ENCODE measurements around the gene VWA8. TPM values are rescaled to one million over a fixed set of nuclear protein-coding genes. Genes with fewer than 3 reads are reported as not detected.

VWA8 gene
- total and polyA plus RNA-seq, 4 donors, result 7.1 to 50.3 (median 12.4) TPM

DNA sequence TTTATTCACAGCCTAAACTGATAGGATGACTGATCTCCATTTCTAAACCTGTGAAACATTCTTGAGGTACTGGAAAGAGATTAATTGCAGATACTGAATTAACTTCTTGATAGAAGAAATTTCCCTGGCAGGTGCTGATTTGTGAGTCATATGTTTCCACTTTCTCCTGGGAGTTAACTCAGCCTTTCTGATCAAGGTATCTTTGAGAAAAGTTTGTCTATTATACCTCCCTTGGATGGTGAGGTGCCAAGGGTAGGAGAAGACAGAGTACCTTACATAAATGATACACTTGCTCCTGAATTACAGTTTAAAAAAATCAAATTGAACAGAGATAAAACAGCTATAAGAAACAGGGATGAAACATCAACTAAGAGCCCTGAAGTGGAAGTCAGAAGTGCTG is 380.6 kb downstream of the VWA8 start:
- TF ChIP-seq RAD21 (IDR thresholded peaks at IDR 0.05) (no peak), HNF4G (IDR thresholded peaks at IDR 0.05) (no peak), JUND (IDR thresholded peaks at IDR 0.05) (no peak), EGR1 (IDR thresholded peaks at IDR 0.05; ENCODE audit: low read depth in 2 of 2) (no peak), HNF4A (conservative IDR thresholded peaks at IDR 0.05) (no peak), NR2F2 (IDR thresholded peaks at IDR 0.05) (no peak), YY1 (IDR thresholded peaks at IDR 0.05) (no peak), GABPA (IDR thresholded peaks at IDR 0.05 in 1 of 2, conservative IDR thresholded peaks at IDR 0.05 in 1 of 2) (no peak), RXRA (IDR thresholded peaks at IDR 0.05) (no peak)
- TF ChIP-seq, protein P1, sequence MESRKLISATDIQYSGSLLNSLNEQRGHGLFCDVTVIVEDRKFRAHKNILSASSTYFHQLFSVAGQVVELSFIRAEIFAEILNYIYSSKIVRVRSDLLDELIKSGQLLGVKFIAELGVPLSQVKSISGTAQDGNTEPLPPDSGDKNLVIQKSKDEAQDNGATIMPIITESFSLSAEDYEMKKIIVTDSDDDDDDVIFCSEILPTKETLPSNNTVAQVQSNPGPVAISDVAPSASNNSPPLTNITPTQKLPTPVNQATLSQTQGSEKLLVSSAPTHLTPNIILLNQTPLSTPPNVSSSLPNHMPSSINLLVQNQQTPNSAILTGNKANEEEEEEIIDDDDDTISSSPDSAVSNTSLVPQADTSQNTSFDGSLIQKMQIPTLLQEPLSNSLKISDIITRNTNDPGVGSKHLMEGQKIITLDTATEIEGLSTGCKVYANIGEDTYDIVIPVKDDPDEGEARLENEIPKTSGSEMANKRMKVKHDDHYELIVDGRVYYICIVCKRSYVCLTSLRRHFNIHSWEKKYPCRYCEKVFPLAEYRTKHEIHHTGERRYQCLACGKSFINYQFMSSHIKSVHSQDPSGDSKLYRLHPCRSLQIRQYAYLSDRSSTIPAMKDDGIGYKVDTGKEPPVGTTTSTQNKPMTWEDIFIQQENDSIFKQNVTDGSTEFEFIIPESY (IDR thresholded peaks at IDR 0.05), result no peak
- TF ChIP-seq, protein P2, sequence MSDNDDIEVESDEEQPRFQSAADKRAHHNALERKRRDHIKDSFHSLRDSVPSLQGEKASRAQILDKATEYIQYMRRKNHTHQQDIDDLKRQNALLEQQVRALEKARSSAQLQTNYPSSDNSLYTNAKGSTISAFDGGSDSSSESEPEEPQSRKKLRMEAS (IDR thresholded peaks at IDR 0.05), result no peak
- TF ChIP-seq, protein P3, sequence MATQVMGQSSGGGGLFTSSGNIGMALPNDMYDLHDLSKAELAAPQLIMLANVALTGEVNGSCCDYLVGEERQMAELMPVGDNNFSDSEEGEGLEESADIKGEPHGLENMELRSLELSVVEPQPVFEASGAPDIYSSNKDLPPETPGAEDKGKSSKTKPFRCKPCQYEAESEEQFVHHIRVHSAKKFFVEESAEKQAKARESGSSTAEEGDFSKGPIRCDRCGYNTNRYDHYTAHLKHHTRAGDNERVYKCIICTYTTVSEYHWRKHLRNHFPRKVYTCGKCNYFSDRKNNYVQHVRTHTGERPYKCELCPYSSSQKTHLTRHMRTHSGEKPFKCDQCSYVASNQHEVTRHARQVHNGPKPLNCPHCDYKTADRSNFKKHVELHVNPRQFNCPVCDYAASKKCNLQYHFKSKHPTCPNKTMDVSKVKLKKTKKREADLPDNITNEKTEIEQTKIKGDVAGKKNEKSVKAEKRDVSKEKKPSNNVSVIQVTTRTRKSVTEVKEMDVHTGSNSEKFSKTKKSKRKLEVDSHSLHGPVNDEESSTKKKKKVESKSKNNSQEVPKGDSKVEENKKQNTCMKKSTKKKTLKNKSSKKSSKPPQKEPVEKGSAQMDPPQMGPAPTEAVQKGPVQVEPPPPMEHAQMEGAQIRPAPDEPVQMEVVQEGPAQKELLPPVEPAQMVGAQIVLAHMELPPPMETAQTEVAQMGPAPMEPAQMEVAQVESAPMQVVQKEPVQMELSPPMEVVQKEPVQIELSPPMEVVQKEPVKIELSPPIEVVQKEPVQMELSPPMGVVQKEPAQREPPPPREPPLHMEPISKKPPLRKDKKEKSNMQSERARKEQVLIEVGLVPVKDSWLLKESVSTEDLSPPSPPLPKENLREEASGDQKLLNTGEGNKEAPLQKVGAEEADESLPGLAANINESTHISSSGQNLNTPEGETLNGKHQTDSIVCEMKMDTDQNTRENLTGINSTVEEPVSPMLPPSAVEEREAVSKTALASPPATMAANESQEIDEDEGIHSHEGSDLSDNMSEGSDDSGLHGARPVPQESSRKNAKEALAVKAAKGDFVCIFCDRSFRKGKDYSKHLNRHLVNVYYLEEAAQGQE (IDR thresholded peaks at IDR 0.05), result no peak
- Histone ChIP-seq H3K27me3 (ENCODE audit: control insufficient read depth in 4 of 4, insufficient read depth in 4 of 4, low read length in 3 of 4) (no peaks in the 10 kb centered on the region), H3K9ac (ENCODE audit: low read depth in 1 of 2, low read length in 2 of 2) (no peak overlapping the region), H3K9me3 (ENCODE audit: control insufficient read depth in 4 of 4, low read length in 3 of 4) (no peaks in the 10 kb centered on the region), H3K4me3 (ENCODE audit: low read depth in 1 of 3, low read length in 3 of 3) (no peak overlapping the region), H3K4me1 (ENCODE audit: control insufficient read depth in 4 of 4, insufficient read depth in 4 of 4, low read length in 3 of 4) (peaks cover 0 to 14% (median 10%) of the 10 kb centered on the region in 4 donors), H3K36me3 (ENCODE audit: control insufficient read depth in 4 of 4, insufficient read depth in 3 of 4, low read depth in 1 of 4, low read length in 3 of 4) (peaks cover 0 to 2% (median 0%) of the 10 kb centered on the region in 4 donors), H3K27ac (ENCODE audit: low read depth in 1 of 2, low read length in 2 of 2) (no peak overlapping the region)
- DNase-seq (ENCODE audit: low spot score), result no peak

DNA sequence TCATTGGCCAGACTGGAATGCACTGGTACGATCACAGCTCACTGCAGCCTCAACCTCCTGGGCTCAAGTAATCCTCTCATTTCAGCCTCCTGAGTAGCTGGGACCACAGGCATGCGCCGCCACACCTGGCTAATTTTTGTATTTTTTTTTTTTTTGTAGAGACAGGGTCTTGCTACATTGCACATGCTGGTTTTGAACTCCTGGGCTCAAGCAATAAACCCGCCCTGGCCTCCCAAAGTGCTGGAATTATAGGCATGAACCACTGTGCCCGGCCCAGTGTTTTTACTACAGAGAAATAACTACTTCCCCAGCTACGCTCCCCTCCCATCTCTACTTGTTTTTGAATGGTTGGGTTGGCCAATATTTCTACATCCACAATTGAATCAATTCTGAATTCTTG is 381.0 kb downstream of the VWA8 start:
- no peak overlapping the region for H3K4me3 ChIP-seq (ENCODE audit: low read depth in 1 of 3, low read length in 3 of 3)
- H3K27me3 ChIP-seq (ENCODE audit: control insufficient read depth in 4 of 4, insufficient read depth in 4 of 4, low read length in 3 of 4), result no peaks in the 10 kb centered on the region
- H3K9ac ChIP-seq (ENCODE audit: low read depth in 1 of 2, low read length in 2 of 2), result no peak overlapping the region
- no peak for DNase-seq (ENCODE audit: low spot score)
- peaks cover 0 to 14% (median 10%) of the 10 kb centered on the region in 4 donors for H3K4me1 ChIP-seq (ENCODE audit: control insufficient read depth in 4 of 4, insufficient read depth in 4 of 4, low read length in 3 of 4)
- TF ChIP-seq, protein P1 (IDR thresholded peaks at IDR 0.05), result no peak
- TF ChIP-seq, protein P4, sequence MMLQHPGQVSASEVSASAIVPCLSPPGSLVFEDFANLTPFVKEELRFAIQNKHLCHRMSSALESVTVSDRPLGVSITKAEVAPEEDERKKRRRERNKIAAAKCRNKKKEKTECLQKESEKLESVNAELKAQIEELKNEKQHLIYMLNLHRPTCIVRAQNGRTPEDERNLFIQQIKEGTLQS (IDR thresholded peaks at IDR 0.05), result no peak
- no peak for TF ChIP-seq YY1 (IDR thresholded peaks at IDR 0.05)
- no peak for TF ChIP-seq FOXA1 (IDR thresholded peaks at IDR 0.05)
- TF ChIP-seq, protein P3 (IDR thresholded peaks at IDR 0.05), result no peak
- no peak for TF ChIP-seq SP1 (IDR thresholded peaks at IDR 0.05)
- H3K36me3 ChIP-seq (ENCODE audit: control insufficient read depth in 4 of 4, insufficient read depth in 3 of 4, low read depth in 1 of 4, low read length in 3 of 4), result peaks cover 0 to 4% (median under 1%) of the 10 kb centered on the region in 4 donors
- WGBS, result 96% methylated on average over 6 of the region's 6 CpGs
- H3K27ac ChIP-seq (ENCODE audit: low read depth in 1 of 2, low read length in 2 of 2), result no peak overlapping the region
- H3K9me3 ChIP-seq (ENCODE audit: control insufficient read depth in 4 of 4, low read length in 3 of 4), result no peaks in the 10 kb centered on the region
